Activated naive CD4-positive, alpha-beta T cell treated with anti-CD3 and anti-CD28 coated beads, Interleukin-2, amount 10 ng/mL, durations not matched to agents 7 days and 5 days (primary cell): ENCODE measurements around the gene CKAP2L.

ENCODE experiments used
- CTCF ChIA-PET: fragments of 350-600 bp; sonication (Branson Sonifier 250); formaldehyde crosslinking; loops from one replicate; lab custom pipeline; 2021; ENCODE audit warnings: antibody characterized with exemption; lab: Charles Lee
- DNase-seq: peaks from one replicate; pipeline ENCODE4 v3.0.0-alpha.2; 2020
- H3K27ac Mint-ChIP-seq: one replicate; pipeline ENCODE4 v1.8.0; 2021; ENCODE audit warnings: mild to moderate bottlenecking, moderate library complexity, mixed read lengths
- H3K27me3 Mint-ChIP-seq: one replicate; pipeline ENCODE4 v1.8.0; 2021; ENCODE audit warnings: mild to moderate bottlenecking, mixed read lengths
- H3K36me3 Mint-ChIP-seq: one replicate; pipeline ENCODE4 v1.8.0; 2021; ENCODE audit warnings: mixed read lengths
- H3K4me1 Mint-ChIP-seq: one replicate; pipeline ENCODE4 v1.8.0; 2021; ENCODE audit warnings: mixed read lengths
- H3K4me3 Mint-ChIP-seq: one replicate; pipeline ENCODE4 v1.8.0; 2021; ENCODE audit warnings: mild to moderate bottlenecking, moderate library complexity, mixed read lengths
- H3K9me3 Mint-ChIP-seq: one replicate; pipeline ENCODE4 v1.8.0; 2021; ENCODE audit warnings: mixed read lengths

Gene CKAP2L

GRCh38 chr2:112694182-112694581 lies 70.2 kb downstream of the CKAP2L start:
- H3K36me3 Mint-ChIP-seq: no peaks in the 10 kb centered on the region
- no peak overlapping the region for H3K4me3 Mint-ChIP-seq
- CTCF ChIA-PET: interaction anchor here (9.9 kb wide), 1 partner anchor 32 kb away, joined by 94 read pairs; no protein-coding TSS in a partner anchor
- no peaks in the 10 kb centered on the region for H3K9me3 Mint-ChIP-seq
- no peak for DNase-seq
- H3K27ac Mint-ChIP-seq: no peak overlapping the region
- H3K27me3 Mint-ChIP-seq: peaks cover 16% of the 10 kb centered on the region
- peaks cover 32% of the 10 kb centered on the region for H3K4me1 Mint-ChIP-seq

- H3K27me3 Mint-ChIP-seq: peaks cover 21% of the 10 kb centered on the region
- H3K36me3 Mint-ChIP-seq: no peaks in the 10 kb centered on the region
- peaks cover 32% of the 10 kb centered on the region for H3K4me1 Mint-ChIP-seq
- CTCF ChIA-PET: interaction anchor here (1.6 to 9.9 kb wide), 5 partner anchors 13 to 93 kb away, joined by 9 to 94 read pairs (median 28); partner anchors contain the start of gene SLC20A1
- H3K4me3 Mint-ChIP-seq: no peak overlapping the region
- no peak overlapping the region for H3K27ac Mint-ChIP-seq
- no peak for DNase-seq
- no peaks in the 10 kb centered on the region for H3K9me3 Mint-ChIP-seq
Measured at GRCh38 chr2:112693596-112693995, 70.8 kb downstream of the CKAP2L start.

GRCh38 chr2:112692918-112693317 lies 71.5 kb downstream of the CKAP2L start:
- no peak for DNase-seq
- H3K9me3 Mint-ChIP-seq: no peaks in the 10 kb centered on the region
- CTCF ChIA-PET: interaction anchor here (0.7 to 9.9 kb wide), 13 partner anchors 8 to 96 kb away, joined by 3 to 94 read pairs (median 7); partner anchors contain the start of gene SLC20A1
- H3K27ac Mint-ChIP-seq: peak overlapping the region; percentile 75
- H3K36me3 Mint-ChIP-seq: no peaks in the 10 kb centered on the region
- peaks cover 28% of the 10 kb centered on the region for H3K27me3 Mint-ChIP-seq
- H3K4me3 Mint-ChIP-seq: no peak overlapping the region
- peaks cover 32% of the 10 kb centered on the region for H3K4me1 Mint-ChIP-seq

- peak overlapping the region; percentile 75 for H3K27ac Mint-ChIP-seq
- H3K9me3 Mint-ChIP-seq: no peaks in the 10 kb centered on the region
- no peaks in the 10 kb centered on the region for H3K36me3 Mint-ChIP-seq
- H3K4me3 Mint-ChIP-seq: no peak overlapping the region
- CTCF ChIA-PET: interaction anchor here (0.7 to 9.9 kb wide), 13 partner anchors 9 to 95 kb away, joined by 3 to 94 read pairs (median 7); partner anchors contain the start of gene SLC20A1
- peaks cover 32% of the 10 kb centered on the region for H3K4me1 Mint-ChIP-seq
- DNase-seq: peak; percentile 77
- peaks cover 27% of the 10 kb centered on the region for H3K27me3 Mint-ChIP-seq
Measured at GRCh38 chr2:112692495-112692911, 71.9 kb downstream of the CKAP2L start.

- no peak for DNase-seq
- peak overlapping the region; percentile 75 for H3K27ac Mint-ChIP-seq
- CTCF ChIA-PET: interaction anchor here (0.7 to 9.9 kb wide), 16 partner anchors 8 to 250 kb away, joined by 3 to 94 read pairs (median 8); partner anchors contain the start of gene SLC20A1
- H3K4me1 Mint-ChIP-seq: peaks cover 35% of the 10 kb centered on the region
- no peak overlapping the region for H3K4me3 Mint-ChIP-seq
- H3K36me3 Mint-ChIP-seq: no peaks in the 10 kb centered on the region
- peaks cover 23% of the 10 kb centered on the region for H3K27me3 Mint-ChIP-seq
- H3K9me3 Mint-ChIP-seq: no peaks in the 10 kb centered on the region
Measured at GRCh38 chr2:112691881-112692281, 72.5 kb downstream of the CKAP2L start.

GRCh38 chr2:112690853-112691401 lies 73.5 kb downstream of the CKAP2L start:
- Mint-ChIP-seq H3K27ac (no peak overlapping the region), H3K4me1 (peaks cover 41% of the 10 kb centered on the region), H3K9me3 (no peaks in the 10 kb centered on the region), H3K27me3 (peaks cover 23% of the 10 kb centered on the region), H3K4me3 (no peak overlapping the region), H3K36me3 (no peaks in the 10 kb centered on the region)
- DNase-seq: peak; percentile 81
- CTCF ChIA-PET: interaction anchor here (0.6 to 9.9 kb wide), 24 partner anchors 9 to 251 kb away, joined by 3 to 94 read pairs (median 5); partner anchors contain the start of gene SLC20A1

- Mint-ChIP-seq H3K4me3 (no peak overlapping the region), H3K36me3 (no peaks in the 10 kb centered on the region), H3K27me3 (peaks cover 23% of the 10 kb centered on the region), H3K9me3 (no peaks in the 10 kb centered on the region), H3K27ac (no peak overlapping the region), H3K4me1 (peaks cover 56% of the 10 kb centered on the region)
- CTCF ChIA-PET: interaction anchor here (0.7 to 9.9 kb wide), 5 partner anchors 25 to 74 kb away, joined by 3 to 94 read pairs (median 3); no protein-coding TSS in a partner anchor
- no peak for DNase-seq
Measured at GRCh38 chr2:112688086-112688880, 76.1 kb downstream of the CKAP2L start.

- H3K4me3 Mint-ChIP-seq: no peak overlapping the region
- peaks cover 21% of the 10 kb centered on the region for H3K27me3 Mint-ChIP-seq
- H3K4me1 Mint-ChIP-seq: peaks cover 49% of the 10 kb centered on the region
- no peak overlapping the region for H3K27ac Mint-ChIP-seq
- CTCF ChIA-PET: interaction anchor here (0.7 to 9.9 kb wide), 7 partner anchors 22 to 198 kb away, joined by 3 to 94 read pairs (median 3); no protein-coding TSS in a partner anchor
- no peaks in the 10 kb centered on the region for H3K9me3 Mint-ChIP-seq
- DNase-seq: no peak
- H3K36me3 Mint-ChIP-seq: no peaks in the 10 kb centered on the region
Measured at GRCh38 chr2:112687522-112687921, 76.9 kb downstream of the CKAP2L start.
